Measurements from ENCODE around the gene ATP6V1E1.
A peak's percentile ranks its signal among the peaks of the same experiment; 100 is the strongest.

Gene ATP6V1E1

DNA sequence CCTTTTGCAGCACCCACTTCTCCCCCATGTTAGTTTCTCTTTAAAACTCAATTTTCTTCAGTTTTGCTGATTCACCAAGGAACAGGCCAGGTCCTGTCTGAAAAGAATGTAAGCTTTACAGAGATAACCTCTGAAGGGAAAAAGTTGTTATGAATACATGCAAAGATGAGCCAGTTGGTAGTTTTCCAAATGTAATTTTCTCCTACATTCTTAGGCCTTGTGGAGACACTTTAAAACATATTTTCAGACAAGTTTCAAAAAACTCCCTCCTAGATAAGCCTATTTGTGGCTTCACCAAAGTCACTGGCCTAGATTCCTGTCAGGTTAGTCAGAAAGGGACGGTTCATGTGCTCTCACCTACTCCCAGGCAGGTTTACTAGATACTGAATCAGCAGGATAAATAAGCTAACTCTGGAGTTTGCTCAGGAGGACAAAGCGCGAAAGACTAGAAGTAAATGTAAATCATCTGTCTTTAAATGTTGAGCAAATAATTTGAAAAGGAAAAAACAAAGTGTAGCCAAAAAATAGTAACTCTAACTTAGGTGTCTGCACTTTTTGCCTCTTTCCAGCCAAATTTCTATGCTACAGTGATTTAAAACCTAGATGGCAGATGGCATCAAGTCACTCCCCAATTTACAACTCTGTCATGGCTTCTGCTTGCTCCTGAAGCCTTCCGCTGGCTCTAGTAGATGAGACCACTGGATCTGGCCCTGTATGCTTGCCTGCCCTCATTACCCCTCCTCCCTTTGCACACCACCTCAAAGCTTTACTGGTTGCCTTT is 4.9 kb upstream of the ATP6V1E1 start:
- no peak for DNase-seq

DNA sequence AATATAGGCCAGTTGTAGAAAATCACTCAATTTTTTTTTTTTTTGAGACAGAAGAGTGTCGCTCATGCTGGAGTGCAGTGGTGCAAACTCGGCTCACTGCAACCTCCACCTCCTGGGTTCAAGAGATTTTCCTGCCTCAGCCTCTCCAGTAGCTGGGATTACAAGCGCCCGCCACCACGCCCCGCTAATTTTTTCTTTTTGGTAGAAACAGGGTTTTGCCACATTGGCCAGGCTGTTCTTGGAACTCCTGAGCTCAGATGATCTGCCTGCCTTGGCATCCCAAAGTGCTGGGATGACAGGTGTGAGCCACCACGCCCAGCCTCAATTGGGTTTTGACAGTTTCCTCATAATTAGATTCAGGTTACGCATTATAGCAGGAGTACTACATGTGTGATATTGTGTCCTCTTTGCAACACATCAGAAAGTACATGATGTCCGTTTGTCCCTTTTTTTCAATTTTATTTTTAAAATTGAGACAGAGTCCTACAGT is 2.6 kb upstream of the ATP6V1E1 start:
- DNase-seq, result no peak

- DNase-seq, result no peak
Observed at GRCh38 chr22:17629641-17630040, 1.1 kb upstream of the ATP6V1E1 start.

- no peak for DNase-seq
Observed at GRCh38 chr22:17629173-17629489, 582 bp upstream of the ATP6V1E1 start.

DNA sequence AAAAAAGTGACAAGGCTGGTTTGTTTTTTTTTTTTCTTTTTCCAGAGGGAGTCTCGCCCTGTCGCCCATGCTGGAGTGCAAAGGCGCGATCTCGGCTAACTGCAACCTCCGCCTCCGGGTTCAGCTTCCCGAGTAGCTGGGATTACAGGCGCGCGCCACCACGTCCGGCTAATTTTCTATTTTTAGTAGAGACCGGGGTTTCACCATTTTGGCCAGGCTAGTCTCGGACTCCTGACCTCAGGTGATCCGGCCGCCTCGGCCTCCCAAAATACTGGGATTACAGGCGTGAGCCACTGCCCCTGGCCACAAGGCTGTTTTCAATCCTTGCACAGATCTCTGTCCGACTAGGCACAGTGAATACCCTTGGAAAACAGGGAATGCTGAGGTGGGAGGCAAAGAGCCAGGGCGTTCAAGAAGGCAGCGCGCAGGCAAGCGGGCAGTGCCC is 566 bp downstream of the ATP6V1E1 start:
- peak; percentile 4 for DNase-seq

DNA sequence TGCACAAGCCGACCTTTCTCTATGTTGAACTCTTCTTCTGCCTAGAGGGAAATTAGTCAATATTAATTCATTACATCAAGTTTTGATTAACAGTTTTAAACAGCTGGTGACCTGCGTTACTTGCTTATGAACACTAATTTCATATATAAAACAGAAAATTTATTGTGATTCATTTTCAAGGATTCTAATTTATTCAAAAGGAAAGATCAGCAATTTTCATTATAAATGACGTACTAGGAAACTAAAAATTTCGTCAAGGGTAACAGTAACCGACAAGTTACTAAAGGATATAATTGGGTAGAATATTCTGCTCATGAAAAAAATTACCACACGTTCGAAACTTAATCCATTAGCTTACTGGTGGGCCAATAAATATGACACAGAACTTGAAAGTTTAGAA is 15.3 kb downstream of the ATP6V1E1 start:
- no peak for DNase-seq

GRCh38 chr22:17612057-17612456 is 16.5 kb downstream of the ATP6V1E1 start:
- no peak for DNase-seq

GRCh38 chr22:17607891-17608521 is 20.5 kb downstream of the ATP6V1E1 start:
- no peak for DNase-seq

GRCh38 chr22:17606496-17606895 is 22.1 kb downstream of the ATP6V1E1 start:
- DNase-seq, result peak; percentile 17

- no peak for DNase-seq
Observed at GRCh38 chr22:17603668-17604067, 24.9 kb downstream of the ATP6V1E1 start.

- no peak for DNase-seq
Observed at GRCh38 chr22:17601031-17601430, 27.5 kb downstream of the ATP6V1E1 start.

GRCh38 chr22:17598318-17598717 is 30.2 kb downstream of the ATP6V1E1 start:
- no peak for DNase-seq

DNA sequence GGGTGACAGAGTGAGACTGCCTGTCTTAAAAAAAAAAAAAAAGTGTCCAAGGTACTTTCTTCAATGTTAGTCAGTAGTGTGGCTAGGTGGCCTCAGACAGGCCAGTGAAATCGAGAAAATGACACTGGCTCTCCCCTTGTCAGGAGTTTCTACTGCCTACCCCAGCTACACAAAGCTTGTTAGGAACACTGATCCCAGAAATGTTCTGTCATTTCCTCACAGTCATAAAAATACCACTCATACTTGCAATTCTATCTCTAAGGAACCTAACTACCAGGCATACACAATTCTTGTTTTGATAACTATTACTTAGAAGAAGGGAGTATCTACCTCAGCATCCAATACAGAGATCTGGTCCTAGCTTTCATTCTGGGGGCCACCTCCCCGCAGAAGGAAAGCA is 31.3 kb downstream of the ATP6V1E1 start:
- no peak for DNase-seq

DNA sequence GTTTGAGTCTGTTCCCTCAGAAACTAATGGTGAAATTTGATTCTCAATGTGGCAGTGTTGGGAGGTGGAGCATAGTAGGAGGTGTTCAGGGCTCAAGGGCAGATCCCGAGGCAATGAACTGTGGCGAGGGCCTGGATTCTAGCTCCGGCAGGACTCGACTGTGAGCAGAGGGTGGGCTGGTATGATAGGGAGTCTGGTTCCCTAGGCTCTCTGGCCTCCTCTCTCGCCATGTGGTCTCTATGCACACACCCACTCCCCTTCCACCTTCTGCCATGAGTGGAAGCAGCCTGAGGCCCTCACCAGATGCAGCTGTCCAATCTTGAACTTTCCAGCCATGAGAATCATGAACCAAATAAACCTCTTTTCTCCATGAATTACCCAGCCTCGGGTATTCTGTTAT is 32.3 kb downstream of the ATP6V1E1 start:
- no peak for DNase-seq

- DNase-seq, result no peak
Observed at GRCh38 chr22:17592201-17592600, 36.3 kb downstream of the ATP6V1E1 start.

GRCh38 chr22:17590586-17590985 is 38.0 kb downstream of the ATP6V1E1 start:
- no peak for DNase-seq

GRCh38 chr22:17589810-17590375 is 38.7 kb downstream of the ATP6V1E1 start:
- no peak for DNase-seq

DNA sequence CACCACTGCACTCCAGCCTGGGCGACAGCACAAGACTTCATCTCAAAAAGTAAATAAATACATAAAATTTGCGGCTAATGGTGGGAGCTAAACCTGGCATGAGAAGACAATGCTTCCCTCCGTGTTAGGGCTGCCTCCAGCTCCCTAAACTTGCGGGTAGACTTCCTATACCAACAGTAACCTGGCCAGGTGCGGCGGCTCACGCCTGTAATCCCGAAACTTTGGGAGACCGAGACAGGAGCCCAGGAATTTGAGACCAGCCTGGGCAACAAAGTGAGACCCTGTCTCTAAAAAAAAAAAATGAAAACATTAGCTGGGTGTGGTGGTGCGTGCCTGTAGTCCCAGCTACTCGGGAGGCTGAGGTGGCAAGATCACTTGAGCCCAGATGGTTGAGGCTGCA is 39.9 kb downstream of the ATP6V1E1 start:
- DNase-seq, result no peak

DNA sequence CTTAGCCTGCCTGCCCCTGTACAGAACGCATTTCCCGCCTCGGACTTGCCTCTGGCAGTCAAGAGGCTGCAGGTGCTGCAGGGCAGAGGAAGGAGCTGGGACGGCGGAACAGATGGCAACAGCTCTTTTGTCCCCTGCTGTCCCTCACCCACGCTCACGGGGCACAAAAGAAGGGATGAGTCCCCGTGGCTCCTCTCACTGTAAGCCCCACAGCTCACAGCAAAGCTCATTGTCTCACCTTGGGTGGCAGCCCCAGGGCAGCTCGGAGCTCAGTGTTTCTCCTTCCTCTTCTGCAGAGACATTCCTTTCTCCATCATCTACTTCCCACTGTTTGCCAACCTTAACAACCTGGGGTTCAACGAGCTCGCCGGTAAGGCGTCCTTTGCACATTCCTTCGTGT is 40.9 kb downstream of the ATP6V1E1 start:
- peak; percentile 35 for DNase-seq

DNA sequence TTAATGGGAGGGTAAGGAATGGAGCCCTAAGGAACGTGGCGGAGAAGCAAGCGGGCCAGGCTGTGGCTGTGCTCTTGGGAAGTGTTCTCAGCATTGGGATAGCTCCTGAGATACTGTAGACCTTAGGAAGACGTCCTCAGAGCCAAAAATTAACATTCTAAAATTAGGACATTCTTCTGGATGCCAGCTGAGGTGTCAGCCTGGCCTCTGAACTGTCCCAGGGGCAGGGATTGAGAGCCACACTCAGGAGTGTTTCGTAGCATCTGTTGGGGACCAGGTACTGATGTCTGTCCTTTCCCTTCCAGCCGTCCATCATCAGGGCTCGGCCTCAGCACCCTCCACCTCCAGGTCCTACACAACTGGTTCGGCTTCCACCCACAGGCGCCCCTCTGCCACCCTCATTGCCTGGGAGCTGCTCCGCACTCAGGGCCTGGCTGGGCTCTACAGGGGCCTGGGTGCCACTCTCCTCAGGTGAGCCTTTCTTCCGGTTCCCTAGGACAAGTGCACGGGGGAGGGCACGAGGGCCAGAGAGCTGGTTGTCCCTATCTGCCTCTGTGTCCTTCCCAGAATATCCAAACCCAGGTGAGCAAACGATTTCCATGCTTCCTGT is 41.6 kb downstream of the ATP6V1E1 start:
- DNase-seq, result no peak

DNA sequence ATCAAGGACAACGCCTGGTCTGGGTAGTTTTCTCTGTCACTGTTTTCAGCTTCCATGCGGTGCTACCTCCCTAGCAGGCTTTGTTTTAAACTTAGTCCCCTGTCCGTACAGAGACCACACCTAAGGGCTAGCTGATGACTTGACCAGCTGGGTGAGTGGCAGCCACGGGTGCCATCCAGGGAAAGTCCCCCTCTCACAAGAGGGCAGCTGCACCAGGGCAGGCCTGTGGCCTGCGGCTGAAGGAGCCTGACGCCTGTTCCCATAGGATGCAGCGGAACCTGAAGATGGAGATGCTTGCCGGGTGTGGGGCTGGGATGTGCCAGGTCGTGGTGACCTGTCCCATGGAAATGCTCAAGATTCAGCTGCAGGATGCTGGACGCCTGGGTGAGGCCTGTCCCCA is 45.4 kb downstream of the ATP6V1E1 start:
- no peak for DNase-seq

DNA sequence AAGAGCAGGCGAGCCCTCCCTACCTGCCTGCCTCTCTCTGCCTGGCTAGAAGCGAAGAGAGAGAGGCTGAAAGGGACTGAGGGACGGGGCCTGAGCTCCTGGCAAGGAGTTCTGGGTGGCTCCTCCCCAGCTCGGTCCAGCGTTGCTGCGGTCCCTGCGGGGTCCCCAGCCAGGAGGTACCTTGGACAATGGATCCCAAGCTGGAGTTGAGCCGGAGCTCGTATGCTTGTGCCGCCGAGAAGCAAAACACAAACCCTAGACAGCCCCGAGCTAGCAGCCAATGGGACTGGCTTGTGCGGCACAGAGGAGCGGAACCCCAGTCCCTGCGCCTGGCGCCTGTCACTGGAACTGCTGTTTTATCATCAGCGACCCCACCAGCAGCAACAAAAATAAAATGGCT is 46.9 kb downstream of the ATP6V1E1 start:
- no peak for DNase-seq

DNA sequence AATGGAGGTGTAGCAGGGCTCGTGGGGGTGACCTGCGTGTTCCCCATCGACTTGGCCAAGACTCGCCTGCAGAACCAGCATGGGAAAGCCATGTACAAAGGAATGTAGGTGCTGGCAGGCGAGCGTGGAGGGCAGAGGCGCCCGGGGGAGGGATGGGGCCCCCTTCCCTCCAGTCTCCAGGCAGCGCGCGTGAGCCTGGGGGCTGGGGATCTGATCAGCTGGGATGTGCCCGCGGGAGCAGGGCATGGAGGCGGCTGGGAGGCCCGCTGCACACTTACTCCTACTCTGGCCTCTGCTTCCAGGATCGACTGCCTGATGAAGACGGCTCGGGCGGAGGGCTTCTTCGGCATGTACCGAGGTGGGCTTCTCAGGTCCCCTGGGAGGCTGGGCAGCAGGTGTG is 47.5 kb downstream of the ATP6V1E1 start:
- DNase-seq, result no peak
